ENCODE results near the gene CNNM3.

GRCh38 chr2:96864343-96865091 lies 48.4 kb downstream of the CNNM3 start:
- TF ChIP-seq POLR2AphosphoS5 (IDR thresholded peaks at IDR 0.05; ENCODE audit: low read depth, low read length) (no peak), REST (IDR thresholded peaks at IDR 0.05; ENCODE audit: insufficient read depth in 1 of 2, low read depth in 2 of 2, low read length in 1 of 2) (no peak), SIN3A (IDR thresholded peaks at IDR 0.05; ENCODE audit: borderline replicate concordance, insufficient read depth, low read depth, low read length) (no peak), TCF7L2 (IDR thresholded peaks at IDR 0.05; ENCODE audit: low read depth, low read length) (no peak)
- TF ChIP-seq, protein P1, sequence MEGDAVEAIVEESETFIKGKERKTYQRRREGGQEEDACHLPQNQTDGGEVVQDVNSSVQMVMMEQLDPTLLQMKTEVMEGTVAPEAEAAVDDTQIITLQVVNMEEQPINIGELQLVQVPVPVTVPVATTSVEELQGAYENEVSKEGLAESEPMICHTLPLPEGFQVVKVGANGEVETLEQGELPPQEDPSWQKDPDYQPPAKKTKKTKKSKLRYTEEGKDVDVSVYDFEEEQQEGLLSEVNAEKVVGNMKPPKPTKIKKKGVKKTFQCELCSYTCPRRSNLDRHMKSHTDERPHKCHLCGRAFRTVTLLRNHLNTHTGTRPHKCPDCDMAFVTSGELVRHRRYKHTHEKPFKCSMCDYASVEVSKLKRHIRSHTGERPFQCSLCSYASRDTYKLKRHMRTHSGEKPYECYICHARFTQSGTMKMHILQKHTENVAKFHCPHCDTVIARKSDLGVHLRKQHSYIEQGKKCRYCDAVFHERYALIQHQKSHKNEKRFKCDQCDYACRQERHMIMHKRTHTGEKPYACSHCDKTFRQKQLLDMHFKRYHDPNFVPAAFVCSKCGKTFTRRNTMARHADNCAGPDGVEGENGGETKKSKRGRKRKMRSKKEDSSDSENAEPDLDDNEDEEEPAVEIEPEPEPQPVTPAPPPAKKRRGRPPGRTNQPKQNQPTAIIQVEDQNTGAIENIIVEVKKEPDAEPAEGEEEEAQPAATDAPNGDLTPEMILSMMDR (IDR thresholded peaks at IDR 0.05), result no peak
